Measurements from ENCODE around the gene RAB3D. TPM values are rescaled to one million over a fixed set of nuclear protein-coding genes. Genes with fewer than 3 reads are reported as not detected.
A peak's percentile ranks its signal among the peaks of the same experiment; 100 is the strongest.
"Not testable (repeated sequence)": the region's sequence is repeated elsewhere in the genome, so short reads cannot be mapped to it uniquely, and the experiment has no call there.

Gene RAB3D
- total RNA-seq, 3 donors from 2014 or later, result 4.0 to 4.5 (median 4.3) TPM

- Mint-ChIP-seq H3K27me3 (ENCODE audit: low read depth) (no peaks in the 10 kb centered on the region), H3K36me3 (ENCODE audit: insufficient read depth) (peaks cover 21% of the 10 kb centered on the region), H3K4me1 (ENCODE audit: low read depth) (peaks cover 23% of the 10 kb centered on the region), H3K4me3 (no peak overlapping the region), H3K9me3 (peaks cover 6% of the 10 kb centered on the region)
- DNase-seq (no peak), ATAC-seq (no peak)
These were observed 2.4 kb downstream of the RAB3D start for GRCh38 chr19:11337080-11337479.

- peaks cover 21% of the 10 kb centered on the region for H3K36me3 Mint-ChIP-seq (ENCODE audit: insufficient read depth)
- peaks cover 6% of the 10 kb centered on the region for H3K9me3 Mint-ChIP-seq
- H3K4me1 Mint-ChIP-seq (ENCODE audit: low read depth), result peaks cover 23% of the 10 kb centered on the region
- H3K4me3 Mint-ChIP-seq, result no peak overlapping the region
- no peaks in the 10 kb centered on the region for H3K27me3 Mint-ChIP-seq (ENCODE audit: low read depth)
- DNase-seq (no peak), ATAC-seq (no peak)
These were observed 3.9 kb downstream of the RAB3D start for GRCh38 chr19:11335449-11336146.

- H3K4me1 Mint-ChIP-seq (ENCODE audit: low read depth), result peaks cover 17% of the 10 kb centered on the region
- H3K4me3 Mint-ChIP-seq; DNase-seq; H3K27me3 Mint-ChIP-seq (ENCODE audit: low read depth); H3K9me3 Mint-ChIP-seq; ATAC-seq: not testable (repeated sequence)
- H3K36me3 Mint-ChIP-seq (ENCODE audit: insufficient read depth), result peaks cover 21% of the 10 kb centered on the region
These were observed 5.6 kb downstream of the RAB3D start for GRCh38 chr19:11333838-11334237.

GRCh38 chr19:11332822-11333221, 6.6 kb downstream of the RAB3D start:
- Mint-ChIP-seq H3K4me3 (no peak overlapping the region), H3K9me3 (peaks cover 6% of the 10 kb centered on the region), H3K36me3 (ENCODE audit: insufficient read depth) (peaks cover 21% of the 10 kb centered on the region), H3K27me3 (ENCODE audit: low read depth) (no peaks in the 10 kb centered on the region), H3K4me1 (ENCODE audit: low read depth) (peaks cover 9% of the 10 kb centered on the region)
- DNase-seq, result no peak
- no peak for ATAC-seq

GRCh38 chr19:11331502-11331901, 8.0 kb downstream of the RAB3D start:
- ATAC-seq, result no peak
- Mint-ChIP-seq H3K9me3 (peaks cover 6% of the 10 kb centered on the region), H3K4me3 (no peak overlapping the region)

GRCh38 chr19:11330127-11330526, 9.3 kb downstream of the RAB3D start:
- peaks cover 2% of the 10 kb centered on the region for H3K9me3 Mint-ChIP-seq
- DNase-seq (no peak), ATAC-seq (no peak)
- peaks cover 14% of the 10 kb centered on the region for H3K36me3 Mint-ChIP-seq (ENCODE audit: insufficient read depth)
- no peaks in the 10 kb centered on the region for H3K4me1 Mint-ChIP-seq (ENCODE audit: low read depth)
- H3K4me3 Mint-ChIP-seq, result no peak overlapping the region
- H3K27me3 Mint-ChIP-seq (ENCODE audit: low read depth), result no peaks in the 10 kb centered on the region

More at GRCh38 chr19:11331502-11331901, 8.0 kb downstream of the RAB3D start:
- Mint-ChIP-seq H3K4me1 (ENCODE audit: low read depth) (no peaks in the 10 kb centered on the region), H3K36me3 (ENCODE audit: insufficient read depth) (peaks cover 22% of the 10 kb centered on the region), H3K27me3 (ENCODE audit: low read depth) (no peaks in the 10 kb centered on the region)
- DNase-seq, result no peak

- no peak for DNase-seq
- Mint-ChIP-seq H3K9me3 (no peaks in the 10 kb centered on the region), H3K4me3 (no peak overlapping the region), H3K4me1 (ENCODE audit: low read depth) (peaks cover 19% of the 10 kb centered on the region), H3K27me3 (ENCODE audit: low read depth) (no peaks in the 10 kb centered on the region), H3K36me3 (ENCODE audit: insufficient read depth) (peaks cover 4% of the 10 kb centered on the region)
- no peak for ATAC-seq
These were observed 13.9 kb downstream of the RAB3D start for GRCh38 chr19:11325544-11325943.

- Mint-ChIP-seq H3K9me3 (no peaks in the 10 kb centered on the region), H3K4me3 (peak overlapping the region; percentile 13), H3K27me3 (ENCODE audit: low read depth) (no peaks in the 10 kb centered on the region), H3K4me1 (ENCODE audit: low read depth) (peaks cover 19% of the 10 kb centered on the region), H3K36me3 (ENCODE audit: insufficient read depth) (peaks cover 4% of the 10 kb centered on the region)
- DNase-seq (no peak), ATAC-seq (no peak)
These were observed 14.6 kb downstream of the RAB3D start for GRCh38 chr19:11324748-11325389.

- DNase-seq, result no peak
- Mint-ChIP-seq H3K4me3 (peak overlapping the region; percentile 13), H3K4me1 (ENCODE audit: low read depth) (peaks cover 19% of the 10 kb centered on the region), H3K27me3 (ENCODE audit: low read depth) (peaks cover 2% of the 10 kb centered on the region), H3K9me3 (no peaks in the 10 kb centered on the region), H3K36me3 (ENCODE audit: insufficient read depth) (peaks cover 4% of the 10 kb centered on the region)
- peak in 1 of 2 donors; percentile 43 for ATAC-seq
These were observed 15.3 kb downstream of the RAB3D start for GRCh38 chr19:11324079-11324661.

GRCh38 chr19:11323601-11324078, 15.8 kb downstream of the RAB3D start:
- Mint-ChIP-seq H3K36me3 (ENCODE audit: insufficient read depth) (peaks cover 4% of the 10 kb centered on the region), H3K4me3 (no peak overlapping the region), H3K9me3 (no peaks in the 10 kb centered on the region), H3K4me1 (ENCODE audit: low read depth) (peaks cover 19% of the 10 kb centered on the region), H3K27me3 (ENCODE audit: low read depth) (peaks cover 2% of the 10 kb centered on the region)
- DNase-seq (no peak), ATAC-seq (no peak)

- no peak for DNase-seq
- no peak for ATAC-seq
- Mint-ChIP-seq H3K36me3 (ENCODE audit: insufficient read depth) (peaks cover 4% of the 10 kb centered on the region), H3K27me3 (ENCODE audit: low read depth) (peaks cover 6% of the 10 kb centered on the region), H3K4me1 (ENCODE audit: low read depth) (peaks cover 19% of the 10 kb centered on the region), H3K4me3 (no peak overlapping the region), H3K9me3 (no peaks in the 10 kb centered on the region)
These were observed 17.0 kb downstream of the RAB3D start for GRCh38 chr19:11322269-11323024.

- peaks cover 6% of the 10 kb centered on the region for H3K27me3 Mint-ChIP-seq (ENCODE audit: low read depth)
These were observed 18.0 kb downstream of the RAB3D start for GRCh38 chr19:11321191-11322126.

GRCh38 chr19:11320278-11320995, 19.0 kb downstream of the RAB3D start:
- not testable (repeated sequence) for ATAC-seq; H3K9me3 Mint-ChIP-seq; DNase-seq; H3K4me3 Mint-ChIP-seq; H3K36me3 Mint-ChIP-seq (ENCODE audit: insufficient read depth); H3K27me3 Mint-ChIP-seq (ENCODE audit: low read depth)
- peaks cover 19% of the 10 kb centered on the region for H3K4me1 Mint-ChIP-seq (ENCODE audit: low read depth)

More at GRCh38 chr19:11321191-11322126, 18.0 kb downstream of the RAB3D start:
- Mint-ChIP-seq H3K9me3 (no peaks in the 10 kb centered on the region), H3K4me1 (ENCODE audit: low read depth) (peaks cover 19% of the 10 kb centered on the region), H3K36me3 (ENCODE audit: insufficient read depth) (no peaks in the 10 kb centered on the region), H3K4me3 (peak overlapping the region; percentile 1)
- ATAC-seq (no peak), DNase-seq (no peak)
